HEK293 (cell line): ENCODE measurements around the gene KLHL30.

ENCODE experiments used
- CTCF ChIA-PET: fragments of 350-600 bp; formaldehyde crosslinking; extraction: SDS; loops from one replicate; lab custom pipeline; 2021; ENCODE audit warnings: antibody characterized with exemption; lab: Yijun Ruan, JAX
- POLR2A ChIA-PET: fragments of 300-600 bp; formaldehyde crosslinking; extraction: SDS; loops from one replicate; lab custom pipeline; 2020; ENCODE audit warnings: antibody characterized with exemption, inconsistent platforms; lab: Yijun Ruan, JAX
- H3K27ac ChIP-seq: fragments of 200-500 bp; sonication (Bioruptor generic); 2 replicates; pipeline ENCODE4 v1.5.1; 2014; ENCODE audit warnings: low read depth, low read length, control low read depth, inconsistent platforms; ENCODE audit errors: extremely low read depth
- H3K36me3 ChIP-seq, 2 experiments: fragments of 200-500 bp in 1 of 2; sonication (Bioruptor generic) in 1 of 2; 1 replicate in 1 of 2; 2 replicates in 1 of 2; pipeline ENCODE4 v1.5.1; 2014 to 2017; ENCODE audit warnings: inconsistent platforms in 2 of 2, low read length in 2 of 2; ENCODE audit not compliant: control insufficient read depth in 2 of 2, insufficient read depth in 1 of 2
- H3K4me1 ChIP-seq: fragments of 200-500 bp; sonication (Bioruptor generic); 2 replicates; pipeline ENCODE4 v1.5.1; 2014; ENCODE audit warnings: mild to moderate bottlenecking, low read length, inconsistent platforms; ENCODE audit not compliant: control insufficient read depth, insufficient read depth
- H3K4me3 ChIP-seq: 2 replicates; pipeline ENCODE4 v1.5.1; 2011; ENCODE audit warnings: low read depth, mild to moderate bottlenecking, control low read depth, low read length, moderate library complexity
- H3K9me3 ChIP-seq: fragments of 200-500 bp; sonication (Bioruptor generic); 2 replicates; pipeline ENCODE4 v1.5.1; 2014; ENCODE audit warnings: low read depth, low read length, inconsistent platforms; ENCODE audit not compliant: control insufficient read depth, insufficient read depth
- GLI4 ChIP-seq: fragments of 450-650 bp; formaldehyde crosslinking; IDR thresholded peaks from 2 replicates; pipeline ENCODE4 v1.5.1; 2016; ENCODE audit warnings: missing biosample characterization, missing genetic modification characterization
- OSR2 ChIP-seq: fragments of 450-650 bp; formaldehyde crosslinking; IDR thresholded peaks from 2 replicates; pipeline ENCODE4 v1.5.1; 2016; ENCODE audit warnings: missing biosample characterization, missing genetic modification characterization
- SALL2 ChIP-seq: fragments of 450-650 bp; formaldehyde crosslinking; IDR thresholded peaks from 2 replicates; pipeline ENCODE4 v1.5.0; 2017; ENCODE audit warnings: missing biosample characterization, mild to moderate bottlenecking, missing genetic modification characterization, borderline replicate concordance
- ZBTB17 ChIP-seq: fragments of 450-650 bp; formaldehyde crosslinking; IDR thresholded peaks from 2 replicates; pipeline ENCODE4 v1.5.1; 2016; ENCODE audit warnings: missing biosample characterization, missing genetic modification characterization
- ZNF157 ChIP-seq: fragments of 450-650 bp; formaldehyde crosslinking; IDR thresholded peaks from 2 replicates; pipeline ENCODE4 v1.5.1; 2016; ENCODE audit warnings: missing biosample characterization, missing genetic modification characterization
- ZNF239 ChIP-seq: fragments of 450-650 bp; formaldehyde crosslinking; IDR thresholded peaks from 2 replicates; pipeline ENCODE4 v1.5.1; 2016; ENCODE audit warnings: missing biosample characterization, missing genetic modification characterization
- TF ChIP-seq, protein P1 (sequence below): fragments of 450-650 bp; formaldehyde crosslinking; IDR thresholded peaks from 2 replicates; pipeline ENCODE4 v1.5.1; 2016; ENCODE audit warnings: missing biosample characterization, missing genetic modification characterization, borderline replicate concordance
- TF ChIP-seq, protein P2 (sequence below): fragments of 450-650 bp; formaldehyde crosslinking; IDR thresholded peaks from 2 replicates; pipeline ENCODE4 v1.5.1; 2017; ENCODE audit warnings: missing biosample characterization, missing genetic modification characterization
- TF ChIP-seq, protein P3 (sequence below): sonication (generic); formaldehyde crosslinking; IDR thresholded peaks from 2 replicates; pipeline ENCODE4 v1.8.1; 2022; ENCODE audit warnings: mild to moderate bottlenecking, moderate library complexity, missing genetic modification reagents
- TF ChIP-seq, protein P4 (sequence below): fragments of 450-650 bp; formaldehyde crosslinking; IDR thresholded peaks from 2 replicates; pipeline ENCODE4 v1.5.1; 2016; ENCODE audit warnings: missing biosample characterization, missing genetic modification characterization
- TF ChIP-seq, protein P5 (sequence below): fragments of 450-650 bp; formaldehyde crosslinking; IDR thresholded peaks from 2 replicates; pipeline ENCODE4 v1.5.1; 2016; ENCODE audit warnings: missing biosample characterization, missing genetic modification characterization
- TF ChIP-seq, protein P6 (sequence below): fragments of 450-650 bp; formaldehyde crosslinking; IDR thresholded peaks from 2 replicates; pipeline ENCODE4 v1.5.1; 2016; ENCODE audit warnings: missing biosample characterization, missing genetic modification characterization, low read depth
- TF ChIP-seq, protein P7 (sequence below): fragments of 450-650 bp; formaldehyde crosslinking; IDR thresholded peaks from 2 replicates; pipeline ENCODE4 v1.5.1; 2016; ENCODE audit warnings: missing biosample characterization, missing genetic modification characterization

The KLHL30 gene

DNA sequence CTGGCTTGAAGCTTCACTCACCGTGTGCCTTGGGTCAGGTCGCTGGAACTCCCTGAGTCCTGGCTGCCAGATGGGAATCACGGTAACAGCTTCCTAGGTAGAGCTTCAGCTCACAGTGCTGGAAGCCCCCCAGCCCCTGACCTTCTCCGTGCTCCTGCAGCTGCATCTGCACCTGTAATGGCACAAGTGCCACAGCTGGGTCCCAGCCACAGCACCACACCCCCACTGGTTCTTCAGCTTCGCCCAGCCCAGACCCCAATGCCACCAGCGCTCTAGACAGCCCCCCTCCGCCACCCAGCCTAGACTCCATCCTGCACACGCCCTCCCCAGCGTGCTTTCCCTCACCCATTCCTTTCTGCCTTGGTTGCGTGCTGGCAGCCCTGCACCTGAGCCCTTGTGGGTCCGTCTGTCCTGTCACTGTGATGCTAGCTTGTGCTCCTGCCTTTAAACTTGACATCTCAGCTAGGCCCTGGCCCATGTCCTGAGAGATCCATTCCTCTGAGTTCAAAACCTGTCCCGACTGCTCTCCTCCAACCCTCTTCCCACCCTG is 45.9 kb upstream of the KLHL30 start:
- POLR2A ChIA-PET = no interaction called here
- TF ChIP-seq, protein P1, sequence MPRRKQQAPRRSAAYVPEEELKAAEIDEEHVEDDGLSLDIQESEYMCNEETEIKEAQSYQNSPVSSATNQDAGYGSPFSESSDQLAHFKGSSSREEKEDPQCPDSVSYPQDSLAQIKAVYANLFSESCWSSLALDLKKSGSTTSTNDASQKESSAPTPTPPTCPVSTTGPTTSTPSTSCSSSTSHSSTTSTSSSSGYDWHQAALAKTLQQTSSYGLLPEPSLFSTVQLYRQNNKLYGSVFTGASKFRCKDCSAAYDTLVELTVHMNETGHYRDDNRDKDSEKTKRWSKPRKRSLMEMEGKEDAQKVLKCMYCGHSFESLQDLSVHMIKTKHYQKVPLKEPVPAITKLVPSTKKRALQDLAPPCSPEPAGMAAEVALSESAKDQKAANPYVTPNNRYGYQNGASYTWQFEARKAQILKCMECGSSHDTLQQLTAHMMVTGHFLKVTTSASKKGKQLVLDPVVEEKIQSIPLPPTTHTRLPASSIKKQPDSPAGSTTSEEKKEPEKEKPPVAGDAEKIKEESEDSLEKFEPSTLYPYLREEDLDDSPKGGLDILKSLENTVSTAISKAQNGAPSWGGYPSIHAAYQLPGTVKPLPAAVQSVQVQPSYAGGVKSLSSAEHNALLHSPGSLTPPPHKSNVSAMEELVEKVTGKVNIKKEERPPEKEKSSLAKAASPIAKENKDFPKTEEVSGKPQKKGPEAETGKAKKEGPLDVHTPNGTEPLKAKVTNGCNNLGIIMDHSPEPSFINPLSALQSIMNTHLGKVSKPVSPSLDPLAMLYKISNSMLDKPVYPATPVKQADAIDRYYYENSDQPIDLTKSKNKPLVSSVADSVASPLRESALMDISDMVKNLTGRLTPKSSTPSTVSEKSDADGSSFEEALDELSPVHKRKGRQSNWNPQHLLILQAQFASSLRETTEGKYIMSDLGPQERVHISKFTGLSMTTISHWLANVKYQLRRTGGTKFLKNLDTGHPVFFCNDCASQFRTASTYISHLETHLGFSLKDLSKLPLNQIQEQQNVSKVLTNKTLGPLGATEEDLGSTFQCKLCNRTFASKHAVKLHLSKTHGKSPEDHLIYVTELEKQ (tag by site-specific recombination) = no peak
- TF ChIP-seq, protein P2, sequence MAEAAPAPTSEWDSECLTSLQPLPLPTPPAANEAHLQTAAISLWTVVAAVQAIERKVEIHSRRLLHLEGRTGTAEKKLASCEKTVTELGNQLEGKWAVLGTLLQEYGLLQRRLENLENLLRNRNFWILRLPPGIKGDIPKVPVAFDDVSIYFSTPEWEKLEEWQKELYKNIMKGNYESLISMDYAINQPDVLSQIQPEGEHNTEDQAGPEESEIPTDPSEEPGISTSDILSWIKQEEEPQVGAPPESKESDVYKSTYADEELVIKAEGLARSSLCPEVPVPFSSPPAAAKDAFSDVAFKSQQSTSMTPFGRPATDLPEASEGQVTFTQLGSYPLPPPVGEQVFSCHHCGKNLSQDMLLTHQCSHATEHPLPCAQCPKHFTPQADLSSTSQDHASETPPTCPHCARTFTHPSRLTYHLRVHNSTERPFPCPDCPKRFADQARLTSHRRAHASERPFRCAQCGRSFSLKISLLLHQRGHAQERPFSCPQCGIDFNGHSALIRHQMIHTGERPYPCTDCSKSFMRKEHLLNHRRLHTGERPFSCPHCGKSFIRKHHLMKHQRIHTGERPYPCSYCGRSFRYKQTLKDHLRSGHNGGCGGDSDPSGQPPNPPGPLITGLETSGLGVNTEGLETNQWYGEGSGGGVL = no peak
- TF ChIP-seq, protein P3, sequence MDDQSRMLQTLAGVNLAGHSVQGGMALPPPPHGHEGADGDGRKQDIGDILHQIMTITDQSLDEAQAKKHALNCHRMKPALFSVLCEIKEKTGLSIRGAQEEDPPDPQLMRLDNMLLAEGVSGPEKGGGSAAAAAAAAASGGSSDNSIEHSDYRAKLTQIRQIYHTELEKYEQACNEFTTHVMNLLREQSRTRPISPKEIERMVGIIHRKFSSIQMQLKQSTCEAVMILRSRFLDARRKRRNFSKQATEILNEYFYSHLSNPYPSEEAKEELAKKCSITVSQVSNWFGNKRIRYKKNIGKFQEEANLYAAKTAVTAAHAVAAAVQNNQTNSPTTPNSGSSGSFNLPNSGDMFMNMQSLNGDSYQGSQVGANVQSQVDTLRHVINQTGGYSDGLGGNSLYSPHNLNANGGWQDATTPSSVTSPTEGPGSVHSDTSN = no peak
- TF ChIP-seq OSR2 (tag by site-specific recombination) (no peak), SALL2 (tag by site-specific recombination) (no peak), ZBTB17 (no peak), GLI4 (no peak), ZNF157 (tag by site-specific recombination) (no peak), ZNF239 (tag by site-specific recombination) (no peak)
- TF ChIP-seq, protein P4, sequence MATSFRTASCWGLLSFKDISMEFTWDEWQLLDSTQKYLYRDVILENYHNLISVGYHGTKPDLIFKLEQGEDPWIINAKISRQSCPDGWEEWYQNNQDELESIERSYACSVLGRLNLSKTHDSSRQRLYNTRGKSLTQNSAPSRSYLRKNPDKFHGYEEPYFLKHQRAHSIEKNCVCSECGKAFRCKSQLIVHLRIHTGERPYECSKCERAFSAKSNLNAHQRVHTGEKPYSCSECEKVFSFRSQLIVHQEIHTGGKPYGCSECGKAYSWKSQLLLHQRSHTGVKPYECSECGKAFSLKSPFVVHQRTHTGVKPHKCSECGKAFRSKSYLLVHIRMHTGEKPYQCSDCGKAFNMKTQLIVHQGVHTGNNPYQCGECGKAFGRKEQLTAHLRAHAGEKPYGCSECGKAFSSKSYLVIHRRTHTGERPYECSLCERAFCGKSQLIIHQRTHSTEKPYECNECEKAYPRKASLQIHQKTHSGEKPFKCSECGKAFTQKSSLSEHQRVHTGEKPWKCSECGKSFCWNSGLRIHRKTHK (tag by site-specific recombination) = no peak
- TF ChIP-seq, protein P5, sequence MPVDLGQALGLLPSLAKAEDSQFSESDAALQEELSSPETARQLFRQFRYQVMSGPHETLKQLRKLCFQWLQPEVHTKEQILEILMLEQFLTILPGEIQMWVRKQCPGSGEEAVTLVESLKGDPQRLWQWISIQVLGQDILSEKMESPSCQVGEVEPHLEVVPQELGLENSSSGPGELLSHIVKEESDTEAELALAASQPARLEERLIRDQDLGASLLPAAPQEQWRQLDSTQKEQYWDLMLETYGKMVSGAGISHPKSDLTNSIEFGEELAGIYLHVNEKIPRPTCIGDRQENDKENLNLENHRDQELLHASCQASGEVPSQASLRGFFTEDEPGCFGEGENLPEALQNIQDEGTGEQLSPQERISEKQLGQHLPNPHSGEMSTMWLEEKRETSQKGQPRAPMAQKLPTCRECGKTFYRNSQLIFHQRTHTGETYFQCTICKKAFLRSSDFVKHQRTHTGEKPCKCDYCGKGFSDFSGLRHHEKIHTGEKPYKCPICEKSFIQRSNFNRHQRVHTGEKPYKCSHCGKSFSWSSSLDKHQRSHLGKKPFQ = no peak
- TF ChIP-seq, protein P6, sequence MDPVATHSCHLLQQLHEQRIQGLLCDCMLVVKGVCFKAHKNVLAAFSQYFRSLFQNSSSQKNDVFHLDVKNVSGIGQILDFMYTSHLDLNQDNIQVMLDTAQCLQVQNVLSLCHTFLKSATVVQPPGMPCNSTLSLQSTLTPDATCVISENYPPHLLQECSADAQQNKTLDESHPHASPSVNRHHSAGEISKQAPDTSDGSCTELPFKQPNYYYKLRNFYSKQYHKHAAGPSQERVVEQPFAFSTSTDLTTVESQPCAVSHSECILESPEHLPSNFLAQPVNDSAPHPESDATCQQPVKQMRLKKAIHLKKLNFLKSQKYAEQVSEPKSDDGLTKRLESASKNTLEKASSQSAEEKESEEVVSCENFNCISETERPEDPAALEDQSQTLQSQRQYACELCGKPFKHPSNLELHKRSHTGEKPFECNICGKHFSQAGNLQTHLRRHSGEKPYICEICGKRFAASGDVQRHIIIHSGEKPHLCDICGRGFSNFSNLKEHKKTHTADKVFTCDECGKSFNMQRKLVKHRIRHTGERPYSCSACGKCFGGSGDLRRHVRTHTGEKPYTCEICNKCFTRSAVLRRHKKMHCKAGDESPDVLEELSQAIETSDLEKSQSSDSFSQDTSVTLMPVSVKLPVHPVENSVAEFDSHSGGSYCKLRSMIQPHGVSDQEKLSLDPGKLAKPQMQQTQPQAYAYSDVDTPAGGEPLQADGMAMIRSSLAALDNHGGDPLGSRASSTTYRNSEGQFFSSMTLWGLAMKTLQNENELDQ (tag by site-specific recombination) = no peak
- TF ChIP-seq, protein P7, sequence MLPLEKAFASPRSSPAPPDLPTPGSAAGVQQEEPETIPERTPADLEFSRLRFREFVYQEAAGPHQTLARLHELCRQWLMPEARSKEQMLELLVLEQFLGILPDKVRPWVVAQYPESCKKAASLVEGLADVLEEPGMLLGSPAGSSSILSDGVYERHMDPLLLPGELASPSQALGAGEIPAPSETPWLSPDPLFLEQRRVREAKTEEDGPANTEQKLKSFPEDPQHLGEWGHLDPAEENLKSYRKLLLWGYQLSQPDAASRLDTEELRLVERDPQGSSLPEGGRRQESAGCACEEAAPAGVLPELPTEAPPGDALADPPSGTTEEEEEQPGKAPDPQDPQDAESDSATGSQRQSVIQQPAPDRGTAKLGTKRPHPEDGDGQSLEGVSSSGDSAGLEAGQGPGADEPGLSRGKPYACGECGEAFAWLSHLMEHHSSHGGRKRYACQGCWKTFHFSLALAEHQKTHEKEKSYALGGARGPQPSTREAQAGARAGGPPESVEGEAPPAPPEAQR (tag by site-specific recombination) = no peak
- no peaks in the 10 kb centered on the region for H3K9me3 ChIP-seq
- peaks cover 0 to 16% of the 10 kb centered on the region in 2 experiments; a peak in 2 of 3 replicates for H3K36me3 ChIP-seq
- H3K4me1 ChIP-seq = no peaks in the 10 kb centered on the region
- no peak overlapping the region for H3K4me3 ChIP-seq
- CTCF ChIA-PET = no interaction called here
- H3K27ac ChIP-seq = no peak overlapping the region
